AG20443 (cell line): Measurements from ENCODE around the gene CLDN34.

Source experiments
- DNase-seq: peaks from one replicate; pipeline ENCODE4 v3.0.0; 2012; ENCODE audit warnings: low spot score, mixed read lengths

CLDN34 gene

GRCh38 chrX:10016519-10017132 lies 49.5 kb downstream of the CLDN34 start:
- no peak for DNase-seq

DNA sequence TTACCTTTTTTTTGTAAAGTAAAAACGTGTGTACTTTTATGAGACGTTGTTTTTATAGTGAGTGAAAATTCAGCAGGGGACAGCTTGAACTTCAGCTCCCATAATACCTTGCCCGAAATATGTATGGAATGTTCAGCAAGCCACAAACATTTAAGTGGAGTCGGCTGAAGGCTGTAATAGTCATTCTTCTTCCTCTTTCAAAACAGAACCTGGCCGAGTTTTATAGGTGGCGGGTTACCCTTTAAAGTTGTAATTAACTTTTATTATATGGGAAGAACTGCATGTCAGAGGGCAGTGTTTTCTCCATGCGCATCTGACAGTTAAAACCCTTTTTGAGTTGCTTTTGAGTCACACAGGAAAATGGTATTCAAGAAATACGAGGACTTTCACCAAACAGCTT lies 50.7 kb downstream of the CLDN34 start:
- no peak for DNase-seq
